ENCODE measurements around the gene SLC39A10. TPM values are rescaled to one million over a fixed set of nuclear protein-coding genes. Genes with fewer than 3 reads are reported as not detected.

SLC39A10 gene
- total and polyA plus RNA-seq, 2 of the 4 experiments (the other 2 are of a cell fraction) = 17.6 to 64.7 TPM

DNA sequence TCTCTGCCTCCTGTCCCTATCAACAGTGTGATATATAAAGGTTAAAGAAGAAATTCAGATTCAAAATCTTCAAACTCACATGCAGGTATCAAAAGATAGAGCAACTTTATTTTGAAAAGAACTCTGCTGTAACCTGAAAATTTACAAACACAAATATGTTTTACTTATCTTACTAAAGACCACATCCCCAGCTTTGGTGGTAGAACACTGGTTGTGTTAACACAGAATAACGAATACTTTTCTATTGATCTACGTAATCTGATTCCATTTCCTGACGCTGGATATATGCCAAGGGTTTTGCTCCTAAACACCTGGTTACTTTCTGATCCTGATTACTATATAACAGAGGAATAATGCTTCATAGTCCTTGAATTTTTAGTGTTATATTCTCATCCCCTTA lies 23.1 kb upstream of the SLC39A10 start:
- Histone ChIP-seq H3K79me1 (ENCODE audit: low read depth in 1 of 2, low read length in 2 of 2) (no peaks in the 10 kb centered on the region; a peak in 1 of 4 replicates), H4K91ac (ENCODE audit: insufficient read depth, low read depth, low read length) (no peak overlapping the region), H2AK5ac (ENCODE audit: low read depth, low read length) (no peak overlapping the region), H3K4me2 (ENCODE audit: low read depth, low read length) (no peak overlapping the region), H3K27me3 (ENCODE audit: control insufficient read depth, insufficient read depth, low read length) (no peaks in the 10 kb centered on the region), H3K9me3 (ENCODE audit: control insufficient read depth, insufficient read depth, low read length) (no peaks in the 10 kb centered on the region), H3K9ac (ENCODE audit: low read depth, low read length) (no peak overlapping the region), H2AFZ (replicated peaks; ENCODE audit: low read length, poor library complexity) (no peak overlapping the region), H2BK15ac (ENCODE audit: low read depth, low read length) (no peak overlapping the region), H3K4ac (ENCODE audit: low read depth, low read length) (no peak overlapping the region), H2BK5ac (ENCODE audit: low read depth, low read length, poor library complexity, severe bottlenecking) (no peak overlapping the region), H2BK120ac (ENCODE audit: low read depth, low read length) (no peak overlapping the region), H3K4me1 (ENCODE audit: control insufficient read depth, insufficient read depth, low read length) (no peaks in the 10 kb centered on the region), H2BK20ac (ENCODE audit: low read depth, low read length) (no peak overlapping the region), H3K27ac (ENCODE audit: insufficient read depth, low read length) (no peak overlapping the region), H3K56ac (ENCODE audit: extremely low read depth, insufficient read depth, low read length) (no peak overlapping the region), H3K9me1 (ENCODE audit: insufficient read depth, low read length) (no peaks in the 10 kb centered on the region), H3K23ac (ENCODE audit: low read depth, low read length) (no peak overlapping the region), H2AK9ac (replicated peaks; ENCODE audit: low read depth, low read length, poor library complexity) (no peak overlapping the region), H3K14ac (replicated peaks; ENCODE audit: low read depth, low read length) (no peak overlapping the region), H3K18ac (ENCODE audit: low read depth, low read length) (no peak overlapping the region), H4K5ac (ENCODE audit: low read depth, low read length) (no peak overlapping the region), H4K8ac (ENCODE audit: low read depth in 2 of 2, low read length in 2 of 2) (no peak overlapping the region), H4K20me1 (ENCODE audit: insufficient read depth, low read length) (no peaks in the 10 kb centered on the region), H3K36me3 (ENCODE audit: control insufficient read depth, insufficient read depth, low read length) (no peaks in the 10 kb centered on the region), H3K4me3 (ENCODE audit: insufficient read depth, low read depth, low read length) (no peak overlapping the region)
- no peak for DNase-seq
- BruUV-seq (replicated peaks) = no TSS peak
- dilution Hi-C loops (cut with HindIII; ENCODE audit: low sequenced_read_pairs, unreplicated experiment) (no loop called here), intact Hi-C loops (cut with micrococcal nuclease) (no loop called here), in situ Hi-C loops (cut with MboI; ENCODE audit: low sequenced_read_pairs) (no loop called here)
- ATAC-seq (ENCODE audit: low read depth) = no peak
- CTCF ChIA-PET = no interaction called here
- no CpG with 5 or more reads among the region's 3 CpGs for WGBS, 2 experiments (ENCODE audit: extremely low coverage in 2 of 2, insufficient read length in 1 of 2)
- no peak for TF ChIP-seq NFE2L2 (IDR thresholded peaks at IDR 0.05; ENCODE audit: low read depth, low read length)
- no peak for TF ChIP-seq MXI1 (IDR thresholded peaks at IDR 0.05; ENCODE audit: borderline replicate concordance, low read depth, low read length)
- TF ChIP-seq BHLHE40 (IDR thresholded peaks at IDR 0.05; ENCODE audit: low read depth, low read length) = no peak
- no peak for TF ChIP-seq MAZ (IDR thresholded peaks at IDR 0.05; ENCODE audit: borderline replicate concordance, low read depth, low read length)
- no peak for TF ChIP-seq RAD21 (IDR thresholded peaks at IDR 0.05; ENCODE audit: low read length)
- TF ChIP-seq POLR2A (IDR thresholded peaks at IDR 0.05; ENCODE audit: low read depth, low read length) = no peak
- TF ChIP-seq, protein P1, sequence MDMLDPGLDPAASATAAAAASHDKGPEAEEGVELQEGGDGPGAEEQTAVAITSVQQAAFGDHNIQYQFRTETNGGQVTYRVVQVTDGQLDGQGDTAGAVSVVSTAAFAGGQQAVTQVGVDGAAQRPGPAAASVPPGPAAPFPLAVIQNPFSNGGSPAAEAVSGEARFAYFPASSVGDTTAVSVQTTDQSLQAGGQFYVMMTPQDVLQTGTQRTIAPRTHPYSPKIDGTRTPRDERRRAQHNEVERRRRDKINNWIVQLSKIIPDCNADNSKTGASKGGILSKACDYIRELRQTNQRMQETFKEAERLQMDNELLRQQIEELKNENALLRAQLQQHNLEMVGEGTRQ (IDR thresholded peaks at IDR 0.05; ENCODE audit: low read depth, low read length) = no peak
- no peak for TF ChIP-seq MAFK (IDR thresholded peaks at IDR 0.05; ENCODE audit: low read depth, low read length)
- TF ChIP-seq, protein P2, sequence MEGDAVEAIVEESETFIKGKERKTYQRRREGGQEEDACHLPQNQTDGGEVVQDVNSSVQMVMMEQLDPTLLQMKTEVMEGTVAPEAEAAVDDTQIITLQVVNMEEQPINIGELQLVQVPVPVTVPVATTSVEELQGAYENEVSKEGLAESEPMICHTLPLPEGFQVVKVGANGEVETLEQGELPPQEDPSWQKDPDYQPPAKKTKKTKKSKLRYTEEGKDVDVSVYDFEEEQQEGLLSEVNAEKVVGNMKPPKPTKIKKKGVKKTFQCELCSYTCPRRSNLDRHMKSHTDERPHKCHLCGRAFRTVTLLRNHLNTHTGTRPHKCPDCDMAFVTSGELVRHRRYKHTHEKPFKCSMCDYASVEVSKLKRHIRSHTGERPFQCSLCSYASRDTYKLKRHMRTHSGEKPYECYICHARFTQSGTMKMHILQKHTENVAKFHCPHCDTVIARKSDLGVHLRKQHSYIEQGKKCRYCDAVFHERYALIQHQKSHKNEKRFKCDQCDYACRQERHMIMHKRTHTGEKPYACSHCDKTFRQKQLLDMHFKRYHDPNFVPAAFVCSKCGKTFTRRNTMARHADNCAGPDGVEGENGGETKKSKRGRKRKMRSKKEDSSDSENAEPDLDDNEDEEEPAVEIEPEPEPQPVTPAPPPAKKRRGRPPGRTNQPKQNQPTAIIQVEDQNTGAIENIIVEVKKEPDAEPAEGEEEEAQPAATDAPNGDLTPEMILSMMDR (conservative IDR thresholded peaks at IDR 0.05; ENCODE audit: low read depth, low read length) = no peak
- TF ChIP-seq CHD1 (IDR thresholded peaks at IDR 0.05; ENCODE audit: low read depth, low read length) = no peak
- no peak for TF ChIP-seq SMC3 (IDR thresholded peaks at IDR 0.05; ENCODE audit: low read depth, low read length)
- TF ChIP-seq CEBPB (IDR thresholded peaks at IDR 0.05; ENCODE audit: low read depth, low read length) = no peak
- no peak for TF ChIP-seq RCOR1 (IDR thresholded peaks at IDR 0.05; ENCODE audit: insufficient replicate concordance, low read length)
- no peak for TF ChIP-seq FOS (IDR thresholded peaks at IDR 0.05; ENCODE audit: low read depth, low read length)
- no peak for TF ChIP-seq RFX5 (IDR thresholded peaks at IDR 0.05; ENCODE audit: low read depth, low read length)
- TF ChIP-seq, protein P3, sequence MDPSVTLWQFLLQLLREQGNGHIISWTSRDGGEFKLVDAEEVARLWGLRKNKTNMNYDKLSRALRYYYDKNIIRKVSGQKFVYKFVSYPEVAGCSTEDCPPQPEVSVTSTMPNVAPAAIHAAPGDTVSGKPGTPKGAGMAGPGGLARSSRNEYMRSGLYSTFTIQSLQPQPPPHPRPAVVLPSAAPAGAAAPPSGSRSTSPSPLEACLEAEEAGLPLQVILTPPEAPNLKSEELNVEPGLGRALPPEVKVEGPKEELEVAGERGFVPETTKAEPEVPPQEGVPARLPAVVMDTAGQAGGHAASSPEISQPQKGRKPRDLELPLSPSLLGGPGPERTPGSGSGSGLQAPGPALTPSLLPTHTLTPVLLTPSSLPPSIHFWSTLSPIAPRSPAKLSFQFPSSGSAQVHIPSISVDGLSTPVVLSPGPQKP (IDR thresholded peaks at IDR 0.05; ENCODE audit: borderline replicate concordance, low read depth, low read length) = no peak
- POLR2A ChIA-PET (ENCODE audit: unreplicated experiment) = no interaction called here

Measured in IMR-90 (cell line).